GM21447 (cell line): ENCODE results near the gene ISLR2.
"Not testable (repeated sequence)": the region's sequence is repeated elsewhere in the genome, so short reads cannot be mapped to it uniquely, and the experiment has no call there.

ENCODE experiments used
- ATAC-seq: cut with Tn5 transposase; IDR thresholded peaks from one replicate; pipeline ENCODE4 v1.9.1; 2021; ENCODE audit not compliant: unreplicated experiment

The ISLR2 gene

DNA sequence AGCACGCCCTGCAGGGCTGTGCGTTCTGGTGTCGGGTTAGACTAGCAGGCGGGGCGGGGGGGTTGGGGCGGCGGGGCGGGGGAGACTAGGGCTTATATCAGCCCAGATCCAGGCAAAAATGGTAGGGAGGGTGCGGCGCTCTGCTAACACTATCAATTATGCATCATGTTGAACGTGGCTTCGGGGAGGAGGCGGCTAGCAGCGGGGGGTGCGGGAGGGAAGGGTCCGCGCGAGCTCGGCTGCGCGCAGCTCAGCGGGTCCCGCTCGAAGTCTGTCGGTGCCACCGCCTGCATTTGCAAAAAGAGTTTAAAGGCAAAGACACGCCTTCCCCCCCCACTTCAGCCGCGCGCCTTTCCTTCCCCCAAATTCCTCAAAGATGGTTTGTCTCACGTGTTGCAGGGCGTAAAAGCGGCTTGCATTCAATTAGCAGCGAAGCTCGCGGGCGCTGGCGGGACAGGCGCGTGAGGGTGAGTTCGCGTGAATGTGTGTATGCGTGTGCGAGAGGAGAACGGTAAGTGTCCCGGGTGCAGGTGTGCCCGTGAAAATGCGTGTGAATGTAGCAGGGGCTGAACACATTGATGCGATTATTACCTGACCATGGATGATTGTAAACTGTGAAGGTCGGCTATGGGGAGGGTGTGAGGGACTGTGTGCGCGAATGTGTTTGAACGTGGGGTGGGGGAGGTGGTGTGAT lies at the start of gene ISLR2:
TSS of gene ISLR2 (plus strand) at position 432 of the 694 bp plus-strand sequence. CDS start 2,169 bp downstream, outside the sequence.
- no peak for ATAC-seq

DNA sequence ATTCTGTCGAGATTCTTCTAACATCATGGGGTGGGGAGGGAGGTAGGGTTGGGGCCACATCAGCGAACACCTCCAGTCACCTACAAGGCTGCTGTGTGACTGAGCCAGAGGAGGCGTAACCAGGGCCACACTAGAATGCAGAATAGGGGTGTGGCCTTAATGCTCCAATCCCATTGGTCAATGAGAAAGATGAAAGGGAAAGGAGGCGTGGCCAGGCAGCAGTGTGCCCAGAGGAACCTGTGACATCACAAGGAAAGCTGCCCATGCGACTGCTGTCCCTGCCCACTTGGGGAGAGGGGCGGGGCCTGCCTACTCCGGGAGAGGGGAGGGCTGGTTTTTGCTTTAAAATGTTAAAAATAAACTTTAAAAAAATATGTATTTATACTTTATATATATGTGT lies 47.9 kb upstream of the ISLR2 start, which contains the start of gene GOLGA6A:
TSS of gene GOLGA6A (minus strand) at position 101 of the 400 bp plus-strand sequence. CDS start at position 60, 41 bp downstream.
- not testable (repeated sequence) for ATAC-seq

- ATAC-seq = not testable (repeated sequence)
These were observed 35.8 kb upstream of the ISLR2 start for GRCh38 chr15:74094567-74094966.

- not testable (repeated sequence) for ATAC-seq
These were observed 34.8 kb upstream of the ISLR2 start for GRCh38 chr15:74095610-74096009.

DNA sequence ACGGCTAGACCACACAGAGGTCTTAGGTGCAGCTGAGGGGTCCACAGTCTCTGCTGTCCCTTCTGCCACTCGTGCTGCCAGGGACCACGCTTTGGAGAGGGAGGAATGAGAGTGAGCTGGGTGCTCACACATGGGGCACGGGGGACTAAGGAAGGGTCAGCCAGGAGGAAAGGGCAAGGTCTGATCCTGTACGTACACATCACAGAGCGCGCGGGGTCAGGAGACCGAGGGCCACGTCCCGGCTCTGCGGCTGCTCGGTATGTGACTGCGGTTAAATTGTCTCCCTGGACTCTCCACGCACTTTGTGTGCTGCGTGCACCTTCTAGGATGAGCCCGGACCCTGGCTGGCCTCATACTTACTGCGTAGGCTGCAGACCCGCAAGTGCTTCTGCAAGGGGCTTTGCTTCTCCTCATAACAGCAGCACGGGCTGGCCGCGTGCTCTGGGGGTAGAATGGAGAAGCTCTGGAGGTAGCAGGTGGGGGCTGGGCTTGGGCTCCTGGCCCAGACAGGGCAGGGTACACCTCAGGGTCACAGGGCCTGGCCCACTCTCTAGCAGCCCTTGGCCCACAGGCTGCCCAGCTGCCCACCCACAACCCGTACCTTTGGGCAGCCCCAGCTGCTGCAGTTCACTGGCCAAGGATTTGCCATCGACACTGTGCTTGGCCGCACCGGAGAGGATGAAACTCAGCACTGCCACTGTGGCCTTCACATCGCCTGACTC lies 33.5 kb upstream of the ISLR2 start:
- ATAC-seq = not testable (repeated sequence)

DNA sequence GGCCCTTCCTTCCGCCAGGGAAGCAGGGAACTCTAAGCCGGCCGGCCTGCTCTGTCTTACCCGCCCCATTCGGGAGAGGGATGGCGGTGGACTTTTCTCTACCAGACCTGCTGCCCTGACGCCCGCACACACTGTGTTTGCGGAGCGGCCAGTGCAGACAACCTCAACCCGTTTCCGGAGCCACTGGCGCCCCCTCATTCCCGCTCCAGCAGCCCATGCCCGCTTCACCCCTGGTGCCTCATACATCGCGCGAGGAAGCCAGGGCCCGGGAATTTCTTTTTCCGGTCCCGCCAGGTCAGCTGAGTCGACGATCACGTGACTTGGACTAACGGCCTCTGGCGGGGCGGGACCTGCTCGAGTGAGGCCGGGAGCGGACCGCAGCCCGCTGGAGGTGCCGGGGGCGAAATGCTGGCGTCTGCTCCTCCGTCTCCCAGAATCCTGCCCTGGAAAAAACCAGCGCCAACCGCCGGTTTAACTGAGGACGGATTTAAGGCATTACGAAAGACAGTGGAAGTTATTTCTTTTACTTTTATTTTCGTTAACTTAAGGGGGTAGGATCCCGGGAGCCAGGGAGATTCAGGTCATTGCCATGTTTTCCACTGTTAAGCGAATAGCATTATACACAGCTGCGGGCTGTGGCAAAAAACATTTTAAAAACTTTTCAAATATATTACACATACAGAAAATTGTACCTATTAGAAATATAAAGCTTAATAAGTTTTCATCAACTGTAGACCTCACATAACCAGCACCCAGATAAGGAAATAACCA lies 30.2 kb upstream of the ISLR2 start:
- ATAC-seq = peak; percentile 86

GRCh38 chr15:74108111-74108510 lies 22.3 kb upstream of the ISLR2 start:
- no peak for ATAC-seq

- ATAC-seq = not testable (repeated sequence)
These were observed 21.8 kb upstream of the ISLR2 start for GRCh38 chr15:74108611-74109010.

DNA sequence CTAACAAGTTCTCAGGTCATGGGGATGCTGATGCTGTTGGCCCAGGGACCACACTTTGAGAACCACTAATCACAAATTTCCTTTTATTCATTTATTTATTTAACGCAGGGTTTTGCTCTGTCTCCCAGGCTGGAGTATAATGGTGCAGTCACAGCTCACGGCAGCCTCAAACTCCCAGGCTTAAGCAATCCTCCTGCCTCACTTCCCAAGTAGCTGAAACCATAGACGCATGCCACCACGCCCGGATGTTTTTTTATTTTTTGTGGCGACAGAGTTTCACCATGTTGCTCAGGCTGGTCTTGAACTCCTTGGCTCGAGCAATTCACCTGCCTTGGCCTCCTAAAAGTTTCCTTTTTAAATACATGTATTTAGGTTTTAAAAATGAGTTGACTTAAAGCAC lies 20.7 kb upstream of the ISLR2 start:
- no peak for ATAC-seq

GRCh38 chr15:74120426-74120825 lies 10.0 kb upstream of the ISLR2 start:
- ATAC-seq = no peak

GRCh38 chr15:74121039-74121438 lies 9.3 kb upstream of the ISLR2 start:
- ATAC-seq = no peak

DNA sequence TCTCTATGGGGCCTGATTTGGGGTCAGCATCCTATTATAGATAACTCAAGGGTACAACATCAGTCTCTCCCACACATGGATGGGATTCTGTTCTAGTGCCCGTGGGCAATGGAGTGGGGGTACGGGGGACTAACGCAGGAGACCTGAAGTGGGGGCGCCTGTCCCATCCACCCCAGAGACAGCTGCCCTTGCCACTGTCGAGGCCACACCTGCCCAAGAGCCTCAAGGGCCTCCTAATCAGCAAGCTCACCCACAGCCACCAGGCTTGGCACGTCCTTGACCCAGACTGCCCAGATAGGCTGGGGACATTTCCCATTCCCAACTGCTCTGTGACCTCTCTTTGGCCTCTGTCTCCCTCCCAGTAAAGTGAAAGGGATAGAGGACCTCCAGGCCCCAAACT lies 8.5 kb upstream of the ISLR2 start:
- ATAC-seq = no peak

- ATAC-seq = no peak
These were observed 7.8 kb upstream of the ISLR2 start for GRCh38 chr15:74122403-74123130.

DNA sequence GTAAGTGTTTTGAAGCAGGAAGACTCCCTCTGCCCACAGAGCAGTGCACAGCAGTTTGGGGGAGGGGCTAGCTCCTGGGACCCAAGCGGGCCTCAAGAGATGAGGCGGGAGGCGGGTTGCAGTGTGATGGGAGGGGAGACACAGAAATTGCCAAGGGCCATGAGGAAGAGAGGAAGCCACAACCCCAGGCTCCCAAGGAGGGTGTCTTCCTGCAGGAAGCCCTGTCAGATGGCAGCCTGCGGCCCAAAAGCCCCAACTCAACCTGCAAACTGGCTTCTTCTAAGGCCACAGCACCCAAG lies 7.3 kb upstream of the ISLR2 start:
- ATAC-seq = no peak

DNA sequence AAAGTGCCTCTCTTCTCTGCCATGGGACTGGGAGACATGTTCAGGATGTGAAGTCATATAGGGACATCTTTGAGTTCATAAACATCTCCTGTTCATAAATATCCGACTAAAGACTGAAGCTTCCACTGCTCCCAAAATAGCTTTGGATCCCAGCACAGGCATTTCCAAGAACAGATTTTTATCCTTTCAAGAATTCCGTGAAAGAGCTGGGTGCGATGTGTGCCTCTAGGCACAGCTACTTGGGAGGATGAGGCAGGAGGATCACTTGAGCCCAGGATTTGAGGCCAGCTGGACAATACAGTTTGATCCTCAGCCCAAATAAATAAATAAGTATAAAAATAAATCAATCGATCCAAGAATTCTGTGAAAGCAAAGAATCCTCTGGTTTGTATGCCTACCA lies 6.7 kb upstream of the ISLR2 start:
- ATAC-seq = no peak

DNA sequence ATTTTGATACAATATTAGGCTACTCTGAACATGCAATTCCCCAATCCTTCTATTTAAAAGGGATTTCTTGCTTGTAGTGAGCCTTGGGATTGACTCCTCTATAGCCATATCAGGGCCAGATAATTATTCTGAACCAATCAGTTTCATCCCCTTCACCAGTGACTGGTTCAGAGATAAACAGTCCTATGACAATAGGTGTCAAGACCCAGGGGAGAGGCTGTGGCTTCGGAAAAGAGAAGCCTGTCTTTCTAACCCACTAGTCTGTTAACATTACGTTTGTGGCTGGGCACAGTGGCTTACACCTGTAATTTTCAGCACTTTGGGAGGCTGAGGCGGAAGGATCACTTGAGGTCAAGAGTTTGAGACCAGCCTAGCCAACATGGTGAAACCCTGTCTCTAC lies 6.2 kb upstream of the ISLR2 start:
- ATAC-seq = no peak

GRCh38 chr15:74124759-74125158 lies 5.6 kb upstream of the ISLR2 start:
- ATAC-seq = no peak

DNA sequence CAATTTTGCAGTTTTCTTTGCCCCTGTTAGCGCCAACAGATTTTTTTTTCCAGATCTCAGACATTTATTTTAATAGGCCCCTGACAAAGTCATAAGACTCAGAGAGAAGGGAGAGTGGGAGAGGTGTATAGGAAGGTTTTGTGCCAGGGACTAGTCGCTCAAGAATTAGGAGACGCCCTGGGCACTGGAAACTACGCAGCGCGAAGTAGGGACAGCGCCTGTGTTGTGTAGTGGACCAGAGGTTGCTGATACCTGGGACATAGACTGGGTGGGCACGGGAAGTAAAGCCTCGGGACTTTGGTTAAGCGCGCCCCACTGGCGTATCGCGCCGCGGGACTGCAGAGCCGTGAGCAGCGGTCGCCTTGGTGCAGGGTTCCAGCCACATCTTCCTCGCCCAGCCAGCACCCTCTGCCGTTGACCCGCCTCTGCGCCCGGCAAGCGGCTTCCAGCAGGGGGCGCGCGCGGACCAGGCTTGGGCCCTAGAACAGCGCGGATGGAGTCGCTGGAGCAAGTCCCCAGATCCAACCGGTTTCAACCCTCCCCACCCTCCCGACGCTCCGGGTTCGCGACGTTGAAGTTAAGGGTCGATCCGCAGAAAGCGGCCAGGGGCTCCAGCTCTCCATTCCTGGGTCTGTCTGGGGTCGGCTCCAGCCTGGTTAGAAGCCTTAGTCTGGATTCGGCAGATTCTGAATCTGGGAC lies 3.0 kb upstream of the ISLR2 start:
- peak; percentile 63 for ATAC-seq

- ATAC-seq = no peak
These were observed 2.2 kb upstream of the ISLR2 start for GRCh38 chr15:74127954-74128784.
